ENCODE results near the gene CFAP100.

The CFAP100 gene

DNA sequence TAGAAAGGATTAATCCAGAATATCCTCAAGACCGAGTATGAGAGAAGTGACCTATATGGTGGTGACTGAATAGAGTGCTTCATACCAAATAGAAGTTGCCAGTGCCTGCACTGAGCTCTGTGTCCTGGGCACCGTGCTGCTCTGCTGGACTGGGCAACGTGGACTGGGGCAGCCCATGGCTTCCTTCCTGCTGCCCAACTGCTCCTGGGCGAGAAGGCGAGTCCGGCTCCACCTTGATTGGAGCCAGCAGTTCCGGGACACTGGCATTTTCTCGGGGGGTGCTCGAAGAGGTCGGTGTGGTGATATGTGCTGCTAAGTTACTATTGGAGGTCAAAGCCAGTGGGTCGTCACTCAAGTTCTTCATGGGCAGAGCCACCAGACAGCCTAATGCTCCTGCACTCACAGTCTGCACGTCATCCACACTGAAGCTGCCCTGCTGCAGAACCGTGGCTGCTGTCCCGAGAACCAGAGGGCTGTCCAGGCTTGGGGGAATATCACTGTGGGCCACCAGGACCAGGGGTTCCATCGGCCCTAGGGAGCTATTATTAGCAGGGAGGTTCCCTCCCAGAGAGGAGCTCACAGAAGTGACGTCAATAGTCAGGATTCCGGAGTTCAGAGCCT is 66.9 kb downstream of the CFAP100 start:
- Histone ChIP-seq H3K4me1 (no peaks in the 10 kb centered on the region), H3K4me3 (no peak overlapping the region), H3K36me3 (replicated peaks) (peaks cover 88% of the 10 kb centered on the region), H3K9me3 (no peaks in the 10 kb centered on the region), H3K27me3 (ENCODE audit: low read depth) (no peaks in the 10 kb centered on the region)
- DNase-seq (ENCODE audit: low spot score in 2 of 2) = no peak
- in situ Hi-C loops (cut with MboI; ENCODE audit: low sequenced_read_pairs) = no loop called here

DNA sequence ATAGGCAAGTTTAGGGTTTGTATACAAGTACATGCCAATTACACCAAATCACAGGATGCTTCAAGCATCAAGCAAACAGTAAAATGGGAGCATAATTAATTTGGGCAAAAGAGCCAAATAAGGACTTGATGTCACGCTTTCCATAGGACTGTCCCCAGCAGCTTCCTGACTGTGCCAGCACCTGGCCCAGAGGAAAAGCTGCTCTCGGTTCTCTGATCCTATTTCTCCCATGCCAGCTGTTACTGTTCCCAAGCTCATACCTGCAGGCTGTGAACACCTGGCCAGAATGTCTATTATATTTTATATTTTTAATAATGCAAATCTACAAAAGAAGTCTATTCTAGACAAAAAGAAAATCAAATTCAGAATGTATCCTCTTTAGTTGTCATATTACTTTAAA is 68.8 kb downstream of the CFAP100 start:
- H3K4me1 ChIP-seq = no peaks in the 10 kb centered on the region
- no peak overlapping the region for H3K4me3 ChIP-seq
- no peak for DNase-seq (ENCODE audit: low spot score in 2 of 2)
- no peaks in the 10 kb centered on the region for H3K27me3 ChIP-seq (ENCODE audit: low read depth)
- H3K36me3 ChIP-seq (replicated peaks) = peaks cover 92% of the 10 kb centered on the region
- in situ Hi-C loops (cut with MboI; ENCODE audit: low sequenced_read_pairs) = no loop called here
- no peaks in the 10 kb centered on the region for H3K9me3 ChIP-seq

DNA sequence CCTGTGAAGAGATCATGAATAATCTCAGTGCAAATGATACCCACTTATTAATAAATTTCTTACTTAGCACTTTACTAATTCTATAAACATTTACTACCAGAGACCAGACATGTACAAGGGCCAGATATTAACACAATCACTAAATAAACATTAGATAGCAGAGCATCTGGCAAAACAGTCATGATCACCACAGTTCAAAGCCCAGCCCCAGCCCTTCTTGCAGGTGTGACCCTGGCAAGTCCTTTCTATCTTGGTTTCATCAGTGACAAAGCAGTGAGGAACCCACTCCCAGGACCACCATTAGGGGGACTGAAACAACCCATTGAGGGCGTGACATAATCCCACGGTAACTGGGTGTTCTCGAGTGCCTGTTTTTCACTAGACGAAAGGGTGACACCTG is 69.4 kb downstream of the CFAP100 start:
- peaks cover 92% of the 10 kb centered on the region for H3K36me3 ChIP-seq (replicated peaks)
- H3K27me3 ChIP-seq (ENCODE audit: low read depth) = no peaks in the 10 kb centered on the region
- no peaks in the 10 kb centered on the region for H3K9me3 ChIP-seq
- H3K4me1 ChIP-seq = no peaks in the 10 kb centered on the region
- no peak overlapping the region for H3K4me3 ChIP-seq
- DNase-seq (ENCODE audit: low spot score in 2 of 2) = no peak
- in situ Hi-C loops (cut with MboI; ENCODE audit: low sequenced_read_pairs) = no loop called here

DNA sequence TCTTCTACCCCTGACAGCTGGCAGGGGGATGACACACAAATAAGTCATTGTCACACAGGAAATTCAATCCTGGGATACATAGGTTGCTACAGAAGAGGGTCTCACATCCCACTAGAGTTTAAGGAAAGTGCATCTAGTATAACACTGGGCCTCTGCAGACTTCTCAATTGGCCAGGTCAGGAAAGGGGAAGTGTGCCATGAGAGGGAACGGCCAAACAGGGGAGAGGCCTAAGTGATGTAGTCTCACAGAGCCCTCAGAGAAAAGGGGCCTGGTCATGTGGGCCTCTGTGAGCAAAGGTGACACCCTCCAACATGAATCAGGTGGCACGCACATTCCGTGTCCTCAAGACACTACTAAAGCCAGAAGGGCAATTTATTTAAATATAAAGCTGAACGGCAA is 69.8 kb downstream of the CFAP100 start:
- DNase-seq (ENCODE audit: low spot score in 2 of 2) = no peak
- peaks cover 92% of the 10 kb centered on the region for H3K36me3 ChIP-seq (replicated peaks)
- H3K4me1 ChIP-seq = no peaks in the 10 kb centered on the region
- in situ Hi-C loops (cut with MboI; ENCODE audit: low sequenced_read_pairs) = no loop called here
- no peak overlapping the region for H3K4me3 ChIP-seq
- H3K27me3 ChIP-seq (ENCODE audit: low read depth) = no peaks in the 10 kb centered on the region
- no peaks in the 10 kb centered on the region for H3K9me3 ChIP-seq

DNA sequence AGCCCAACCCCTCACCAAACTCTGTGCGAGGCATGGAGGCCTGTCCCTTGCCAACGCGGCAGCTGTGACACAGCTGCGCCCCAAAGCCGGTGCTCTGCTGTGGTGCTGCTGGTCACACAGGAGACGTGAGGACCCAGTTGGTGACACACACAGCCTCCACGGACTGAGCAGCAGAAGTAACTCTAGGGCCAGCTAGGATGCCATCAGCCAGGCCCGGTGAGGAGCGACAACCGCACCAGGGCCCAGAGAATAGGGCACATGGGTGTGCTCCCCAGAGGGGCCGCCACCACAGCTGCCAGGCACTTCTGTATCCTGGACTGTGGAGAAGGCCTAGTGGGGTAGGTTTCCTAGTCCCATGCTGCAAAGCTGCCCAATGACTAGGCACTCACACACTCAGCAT is 70.3 kb downstream of the CFAP100 start:
- H3K27me3 ChIP-seq (ENCODE audit: low read depth) = no peaks in the 10 kb centered on the region
- no peaks in the 10 kb centered on the region for H3K9me3 ChIP-seq
- no peak overlapping the region for H3K4me3 ChIP-seq
- in situ Hi-C loops (cut with MboI; ENCODE audit: low sequenced_read_pairs) = no loop called here
- DNase-seq (ENCODE audit: low spot score in 2 of 2) = no peak
- peaks cover 92% of the 10 kb centered on the region for H3K36me3 ChIP-seq (replicated peaks)
- no peaks in the 10 kb centered on the region for H3K4me1 ChIP-seq

DNA sequence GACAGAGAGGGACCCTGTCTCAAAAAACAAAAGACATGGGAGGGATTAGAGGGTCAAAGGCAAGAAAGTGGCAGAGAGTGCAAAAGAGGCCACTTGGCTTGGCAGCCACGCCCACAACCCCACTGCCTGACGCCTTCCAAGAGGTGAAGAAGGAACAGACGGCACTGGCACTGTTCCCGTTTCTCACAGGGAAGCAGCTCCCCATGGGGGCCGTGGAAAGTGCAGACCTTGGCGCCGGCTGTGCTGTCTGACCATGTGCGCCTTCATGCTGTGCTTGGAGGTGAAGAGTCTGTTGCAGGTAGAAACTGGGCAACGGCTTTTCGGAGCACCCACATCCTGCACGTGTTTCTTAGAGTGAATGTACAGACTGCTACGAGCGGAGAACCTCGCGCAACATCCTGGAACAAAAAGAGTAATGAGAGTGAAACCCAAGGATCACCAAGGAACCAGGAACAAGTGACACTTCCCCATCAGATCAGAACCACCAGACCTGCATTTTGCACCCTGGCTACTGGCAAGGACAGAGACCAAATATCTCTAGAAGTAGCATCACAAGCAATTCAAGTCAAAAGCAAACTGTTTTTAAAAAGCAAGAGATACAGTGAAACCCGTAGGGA is 71.3 kb downstream of the CFAP100 start:
- Histone ChIP-seq H3K27me3 (ENCODE audit: low read depth) (no peaks in the 10 kb centered on the region), H3K4me1 (no peaks in the 10 kb centered on the region), H3K36me3 (replicated peaks) (peaks cover 94% of the 10 kb centered on the region), H3K4me3 (no peak overlapping the region), H3K9me3 (no peaks in the 10 kb centered on the region)
- no peak for DNase-seq (ENCODE audit: low spot score in 2 of 2)
- in situ Hi-C loops (cut with MboI; ENCODE audit: low sequenced_read_pairs) = no loop called here

DNA sequence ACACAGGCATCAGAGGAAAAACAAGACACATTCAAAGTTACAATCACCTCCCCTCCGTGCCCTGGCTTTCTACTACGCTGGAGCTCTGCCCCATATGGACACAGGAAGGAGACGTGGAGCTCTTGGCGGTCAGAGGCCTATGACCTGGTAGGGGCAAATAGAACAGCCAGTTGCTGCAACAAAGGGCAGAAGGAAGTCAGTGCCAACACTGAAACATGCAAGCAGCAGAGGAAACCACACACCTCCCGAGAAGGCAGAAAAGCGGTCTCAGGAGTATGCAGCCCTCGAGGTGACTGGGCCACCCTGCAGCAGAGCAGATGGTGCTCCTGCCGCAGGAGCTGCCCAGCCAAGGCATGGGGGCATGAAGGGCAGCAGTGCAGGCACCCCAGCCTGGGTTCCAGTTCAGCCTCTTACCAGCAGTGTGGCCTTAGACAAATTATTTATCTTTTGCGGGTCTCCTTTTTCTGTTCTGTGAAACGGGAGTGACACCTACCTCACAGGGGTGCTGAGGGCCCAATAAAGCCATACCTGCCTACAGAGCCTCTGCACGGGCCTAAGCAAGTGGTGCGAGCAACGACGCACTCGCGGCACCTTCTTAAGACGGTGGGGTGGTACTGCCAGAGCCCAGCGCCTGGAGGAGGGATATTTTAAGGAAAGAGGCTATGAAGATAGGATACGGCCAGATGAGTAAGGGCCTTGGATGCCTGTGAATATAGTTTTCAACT is 72.3 kb downstream of the CFAP100 start:
- peaks cover 91% of the 10 kb centered on the region for H3K36me3 ChIP-seq (replicated peaks)
- DNase-seq (ENCODE audit: low spot score in 2 of 2) = no peak
- in situ Hi-C loops (cut with MboI; ENCODE audit: low sequenced_read_pairs) = no loop called here
- no peaks in the 10 kb centered on the region for H3K9me3 ChIP-seq
- H3K4me3 ChIP-seq = no peak overlapping the region
- 0 out of 2 replicates have a peak, but pooled peaks cover 2% of the 10 kb centered on the region for H3K4me1 ChIP-seq
- no peaks in the 10 kb centered on the region for H3K27me3 ChIP-seq (ENCODE audit: low read depth)

DNA sequence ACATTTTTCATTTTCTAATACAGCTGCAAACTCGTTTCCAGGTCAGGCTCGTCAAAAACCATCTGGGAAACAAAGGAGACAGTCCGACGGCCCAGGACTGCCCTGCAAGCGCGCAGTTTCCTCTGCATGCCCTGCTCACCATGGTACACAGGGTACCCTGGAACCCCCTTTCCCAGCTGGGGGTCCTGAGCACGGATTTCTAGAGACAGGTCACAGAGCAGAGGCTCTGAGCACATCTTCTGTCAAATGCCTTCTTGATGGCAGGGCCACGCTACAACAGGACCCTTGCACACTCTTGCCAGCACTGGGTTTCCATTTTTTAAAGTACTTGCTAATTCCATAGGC is 72.9 kb downstream of the CFAP100 start:
- Histone ChIP-seq H3K4me1 (peaks cover 5% of the 10 kb centered on the region; the same call in 1 of the 2 replicates), H3K4me3 (no peak overlapping the region), H3K36me3 (replicated peaks) (peaks cover 86% of the 10 kb centered on the region), H3K27me3 (ENCODE audit: low read depth) (no peaks in the 10 kb centered on the region), H3K9me3 (no peaks in the 10 kb centered on the region)
- in situ Hi-C loops (cut with MboI; ENCODE audit: low sequenced_read_pairs) = no loop called here
- DNase-seq (ENCODE audit: low spot score in 2 of 2) = no peak

DNA sequence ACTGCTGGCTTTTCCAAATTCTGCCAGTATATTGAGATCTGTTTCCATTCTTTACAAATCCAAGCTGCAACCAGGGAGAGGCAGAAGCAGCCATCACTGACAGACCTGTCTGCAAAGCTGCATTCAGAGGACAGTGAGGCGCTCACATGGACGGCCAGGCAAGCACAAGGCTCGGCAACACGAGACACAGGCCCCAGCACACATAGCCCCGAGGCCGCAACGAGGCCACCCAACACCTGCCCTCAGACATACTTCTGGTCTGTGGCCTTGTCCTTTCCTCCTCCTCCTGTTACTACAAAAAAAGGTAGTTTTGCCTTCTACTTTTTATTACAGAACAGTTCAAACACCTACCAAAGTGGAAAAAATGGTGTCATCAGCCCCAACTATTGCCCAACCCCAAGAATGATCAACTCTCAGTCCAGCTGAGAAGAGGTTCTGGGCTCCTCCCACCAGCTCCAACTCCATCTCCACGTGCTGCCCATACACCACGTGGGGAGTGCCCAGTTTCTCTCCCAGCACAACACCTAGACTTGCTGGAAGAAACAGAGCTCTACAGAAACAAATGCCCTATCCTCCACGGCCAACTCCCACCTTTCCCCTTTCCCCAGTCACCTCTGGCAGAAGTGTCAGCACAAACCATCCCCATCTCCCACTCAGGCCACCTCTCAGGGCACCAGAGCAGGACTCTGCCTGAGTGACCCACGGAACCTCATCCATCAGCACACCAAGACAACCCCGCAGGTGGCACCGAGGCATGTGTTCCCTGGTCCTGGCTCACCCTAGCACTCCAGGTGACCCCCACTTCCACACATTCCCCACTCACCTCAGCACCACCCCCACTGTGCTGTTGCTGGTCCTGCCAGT is 73.6 kb downstream of the CFAP100 start:
- Histone ChIP-seq H3K9me3 (no peaks in the 10 kb centered on the region), H3K4me1 (peaks cover 11% of the 10 kb centered on the region), H3K27me3 (ENCODE audit: low read depth) (no peaks in the 10 kb centered on the region), H3K4me3 (no peak overlapping the region), H3K36me3 (replicated peaks) (peaks cover 84% of the 10 kb centered on the region)
- no peak for DNase-seq (ENCODE audit: low spot score in 2 of 2)
- in situ Hi-C loops (cut with MboI; ENCODE audit: low sequenced_read_pairs) = no loop called here

DNA sequence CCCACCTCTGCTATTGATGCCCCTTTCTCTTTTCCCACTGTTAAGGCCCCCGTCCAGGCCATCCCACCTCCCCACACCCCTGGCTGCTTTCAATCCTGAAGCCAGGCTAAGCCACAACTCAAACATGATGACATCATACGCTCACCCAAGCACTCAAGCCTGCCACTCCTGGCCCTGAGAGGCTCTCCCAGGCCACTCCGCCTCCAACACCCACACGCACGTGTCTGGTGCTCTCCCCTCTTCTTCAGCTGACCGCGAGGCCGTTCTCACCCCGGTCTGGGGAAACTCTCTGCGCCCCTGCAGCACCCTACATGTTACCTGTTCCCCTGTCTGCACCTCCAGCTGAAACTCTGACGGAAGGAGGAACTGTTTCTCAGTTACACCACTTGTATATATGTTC is 74.8 kb downstream of the CFAP100 start:
- in situ Hi-C loops (cut with MboI; ENCODE audit: low sequenced_read_pairs) = no loop called here
- DNase-seq (ENCODE audit: low spot score in 2 of 2) = no peak
- Histone ChIP-seq H3K9me3 (no peaks in the 10 kb centered on the region), H3K4me1 (peaks cover 16% of the 10 kb centered on the region), H3K36me3 (replicated peaks) (peaks cover 73% of the 10 kb centered on the region), H3K4me3 (no peak overlapping the region), H3K27me3 (ENCODE audit: low read depth) (no peaks in the 10 kb centered on the region)

DNA sequence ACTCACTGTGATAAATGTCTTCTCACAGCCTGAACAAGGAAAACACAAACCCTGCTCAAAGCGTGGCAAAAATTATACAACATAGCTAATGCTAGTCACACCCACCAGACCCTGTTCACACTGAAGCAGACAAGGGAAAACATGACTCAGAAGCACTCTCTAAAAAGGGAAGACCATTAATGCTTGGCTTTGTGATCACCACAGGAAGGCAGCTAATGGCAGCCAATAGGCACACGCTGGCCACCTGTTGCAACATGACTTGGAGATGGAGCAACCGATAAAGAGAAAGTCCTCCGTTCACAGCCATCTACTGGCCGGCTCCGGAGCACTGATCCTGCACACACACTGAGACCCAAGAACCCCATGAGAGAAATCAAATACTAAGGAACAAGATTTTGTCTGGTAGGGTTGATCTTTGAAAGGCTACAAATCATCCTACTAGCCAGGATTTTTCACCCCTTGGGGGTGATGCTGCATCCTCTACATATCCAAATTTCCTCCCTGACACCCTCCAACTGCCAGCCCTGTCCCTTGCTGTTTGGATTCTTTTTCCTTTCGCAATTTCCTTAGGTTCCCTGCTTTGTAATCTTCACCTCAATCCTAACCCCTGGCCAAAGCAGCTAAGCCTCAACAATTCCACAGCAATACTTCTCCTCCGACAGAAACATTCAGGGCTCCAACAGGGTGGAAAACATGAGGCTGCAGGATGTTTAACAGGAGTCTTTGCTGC is 77.7 kb downstream of the CFAP100 start:
- peak overlapping the region; percentile 65 for H3K4me3 ChIP-seq
- H3K27me3 ChIP-seq (ENCODE audit: low read depth) = no peaks in the 10 kb centered on the region
- no peaks in the 10 kb centered on the region for H3K9me3 ChIP-seq
- in situ Hi-C loops (cut with MboI; ENCODE audit: low sequenced_read_pairs) = no loop called here
- peak; percentile 69 to 73 for DNase-seq (ENCODE audit: low spot score in 2 of 2)
- H3K36me3 ChIP-seq (replicated peaks) = peaks cover 44% of the 10 kb centered on the region
- peaks cover 16% of the 10 kb centered on the region for H3K4me1 ChIP-seq

DNA sequence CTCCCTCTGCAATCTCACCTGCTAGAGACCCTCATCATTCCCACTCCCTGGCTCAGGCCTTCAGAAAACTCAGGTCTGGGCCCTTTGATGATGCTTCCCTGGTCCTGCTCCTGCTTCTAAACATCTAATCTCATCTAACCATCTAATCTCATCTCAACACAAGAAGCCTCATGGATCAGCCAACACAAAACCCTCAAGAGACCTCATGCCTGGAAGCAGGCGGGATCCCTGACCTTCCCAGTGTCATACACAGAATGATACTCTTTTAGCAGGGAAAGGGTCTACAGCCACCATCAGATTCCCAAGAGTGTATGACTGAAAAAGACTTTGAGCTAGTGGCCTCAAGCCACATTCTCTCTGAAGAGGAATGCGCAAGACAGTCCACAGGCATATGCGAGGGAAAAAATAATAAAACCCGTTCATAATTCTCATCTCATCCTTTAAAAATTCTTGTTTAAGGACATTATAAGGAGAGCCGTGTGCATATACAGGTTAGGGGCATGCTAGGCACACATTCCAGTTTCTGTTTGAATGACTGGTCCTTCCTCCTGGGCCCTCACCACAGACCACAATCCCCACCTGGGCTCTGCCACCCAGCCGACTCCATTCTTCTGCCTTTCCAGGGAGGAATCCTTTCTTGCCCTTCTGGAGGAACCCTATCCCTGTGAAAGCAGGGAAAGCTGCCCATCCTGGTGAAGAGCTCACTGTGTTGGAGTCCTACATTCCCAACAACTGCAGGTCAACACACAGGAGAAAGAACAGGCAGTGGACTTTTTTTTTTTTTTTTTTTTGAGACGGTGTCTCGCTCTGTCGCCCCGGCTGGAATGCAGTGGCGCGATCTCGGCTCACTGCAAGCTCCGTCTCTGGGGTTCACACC is 78.8 kb downstream of the CFAP100 start:
- in situ Hi-C loops (cut with MboI; ENCODE audit: low sequenced_read_pairs) = no loop called here
- Histone ChIP-seq H3K36me3 (replicated peaks) (peaks cover 33% of the 10 kb centered on the region), H3K9me3 (no peaks in the 10 kb centered on the region), H3K4me3 (peak overlapping the region; percentile 65), H3K27me3 (ENCODE audit: low read depth) (no peaks in the 10 kb centered on the region), H3K4me1 (peaks cover 16% of the 10 kb centered on the region)
- no peak for DNase-seq (ENCODE audit: low spot score in 2 of 2)
